GM04504 (cell line): Measurements from ENCODE around the gene MTCP1.

Experiments used
- DNase-seq: peaks from one replicate; pipeline ENCODE4 v3.0.0-alpha.2; 2012; ENCODE audit warnings: low read depth

Gene MTCP1, protein sequence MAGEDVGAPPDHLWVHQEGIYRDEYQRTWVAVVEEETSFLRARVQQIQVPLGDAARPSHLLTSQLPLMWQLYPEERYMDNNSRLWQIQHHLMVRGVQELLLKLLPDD

GRCh38 chrX:155070975-155071693 is at the start of gene MTCP1, which contains the start of the genes BRCC3 and CMC4:
Gene MTCP1 (minus strand): TSS chrX:155071136. CDS start chrX:155066010, 5,126 bp downstream.
Gene BRCC3 (plus strand): TSS chrX:155071508. CDS start chrX:155071528, 20 bp downstream.
Gene CMC4 (minus strand): TSS chrX:155071136. CDS start chrX:155064023, 7,113 bp downstream.
- DNase-seq, result peak; percentile 51

- no peak for DNase-seq
Observed at GRCh38 chrX:155115174-155115819, 44.4 kb upstream of the MTCP1 start.

DNA sequence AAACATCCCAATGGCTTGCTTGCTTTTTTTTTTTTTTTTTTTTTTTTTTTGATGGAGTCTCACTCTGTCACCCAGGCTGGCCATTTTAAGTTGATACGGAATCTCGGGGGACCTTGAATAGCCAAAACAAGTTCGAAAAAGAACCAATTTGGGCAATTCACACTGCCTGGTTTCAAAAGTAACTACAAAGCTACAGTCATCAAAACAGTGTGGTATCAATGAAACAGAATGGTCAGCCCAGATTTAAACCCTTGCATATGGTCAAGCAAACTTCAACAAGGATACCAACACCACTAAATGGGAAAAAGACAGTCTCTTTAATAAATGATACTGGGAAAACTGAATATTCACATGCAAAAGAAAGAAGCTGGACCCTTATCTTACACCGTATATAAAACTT is 42.2 kb upstream of the MTCP1 start:
- no peak for DNase-seq

DNA sequence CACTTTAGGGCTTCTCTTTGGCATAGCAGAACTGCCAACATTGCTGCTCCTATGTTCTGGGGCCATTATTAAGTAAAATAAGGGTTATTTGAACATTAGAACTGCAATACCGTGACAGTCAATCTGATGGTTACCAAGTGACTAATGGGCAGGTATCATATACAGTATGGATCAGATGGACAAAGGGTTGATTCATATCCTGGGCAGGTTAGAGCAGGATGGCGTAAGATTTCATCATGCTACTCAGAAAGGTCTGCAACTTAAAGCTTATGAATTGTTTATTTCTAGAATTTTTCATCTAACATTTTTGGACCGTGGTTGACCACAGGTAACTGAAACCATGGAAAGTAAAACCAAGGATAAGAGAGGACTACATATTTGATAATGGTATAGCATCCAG is 41.2 kb upstream of the MTCP1 start:
- no peak for DNase-seq

DNA sequence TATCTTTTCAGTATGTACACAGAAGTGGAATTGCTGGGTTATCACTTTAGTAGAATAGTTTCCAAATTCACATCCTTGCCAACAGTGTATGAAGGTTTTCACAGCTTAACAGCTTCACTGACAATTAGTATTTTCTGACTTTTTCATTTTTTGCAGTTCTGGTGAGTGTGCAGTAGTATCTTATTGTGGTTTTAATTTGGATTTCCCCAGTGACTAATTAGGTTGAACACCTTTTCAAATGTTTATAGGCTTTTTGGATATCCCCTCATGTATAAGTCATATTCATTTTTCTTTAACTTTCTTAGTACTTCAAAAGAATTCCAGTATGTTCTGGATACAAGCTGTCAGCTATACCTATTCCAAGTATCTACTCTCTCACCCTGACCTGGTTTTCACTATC is 37.5 kb upstream of the MTCP1 start:
- DNase-seq, result no peak

- DNase-seq, result no peak
Observed at GRCh38 chrX:155105919-155106318, 35.0 kb upstream of the MTCP1 start.

DNA sequence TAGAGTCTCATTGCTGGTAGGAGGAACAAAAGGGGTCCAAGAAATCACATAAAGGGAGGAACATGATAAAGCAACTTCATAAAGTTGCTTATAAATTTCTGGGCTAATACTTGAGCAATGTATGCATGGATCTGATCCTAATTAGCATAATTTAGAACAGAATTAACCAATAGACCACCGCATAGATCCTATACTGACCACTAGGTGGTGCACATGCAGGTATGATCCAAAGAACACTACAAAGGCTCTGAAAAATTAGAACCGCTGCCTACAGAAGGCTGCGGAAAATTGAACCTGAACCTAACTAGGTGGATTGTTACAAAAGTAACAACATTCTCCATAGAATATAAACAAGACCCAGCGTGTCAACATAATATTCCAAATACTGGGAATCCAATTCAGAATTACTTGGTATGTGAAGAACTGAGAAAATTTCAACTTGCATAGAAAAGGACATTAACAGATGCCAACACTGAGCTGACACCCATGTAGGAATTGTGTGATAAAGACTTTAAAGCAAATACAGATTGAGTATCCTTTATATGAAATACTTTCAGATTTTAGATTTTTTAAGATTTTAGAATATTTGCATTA is 23.6 kb upstream of the MTCP1 start:
- no peak for DNase-seq

GRCh38 chrX:155086961-155087735 is 16.2 kb upstream of the MTCP1 start:
- DNase-seq, result no peak

DNA sequence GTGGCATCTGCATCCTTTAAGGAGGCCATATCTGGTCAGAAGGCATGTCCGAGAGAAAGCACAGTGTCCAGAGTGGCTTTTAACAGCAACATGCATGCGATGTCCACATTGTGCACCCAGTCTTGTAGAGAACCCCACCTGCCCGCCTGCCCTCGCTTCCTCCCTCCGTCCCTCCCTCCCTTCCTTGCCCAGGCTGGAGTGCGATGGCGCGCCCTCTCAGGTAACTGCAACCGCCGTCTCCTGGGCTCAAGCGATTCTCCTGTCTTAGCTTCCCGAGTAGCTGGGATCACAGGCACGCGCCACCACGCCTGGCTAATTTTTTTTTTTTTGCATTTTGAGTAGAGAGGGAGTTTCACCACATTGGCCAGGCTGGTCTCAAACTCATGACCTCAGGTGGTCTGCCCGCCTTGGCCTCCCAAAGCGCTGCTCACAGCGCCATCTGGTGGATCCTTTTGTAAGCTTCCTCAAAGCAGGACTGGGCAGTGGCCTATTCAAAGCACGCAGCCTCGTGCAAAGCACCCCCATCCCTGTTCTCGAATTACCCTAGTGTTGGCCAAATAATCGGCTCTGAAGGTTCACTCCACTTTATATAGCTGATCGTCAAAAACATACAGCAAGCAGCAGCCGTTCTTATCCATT is 15.4 kb upstream of the MTCP1 start:
- peak; percentile 5 for DNase-seq

DNA sequence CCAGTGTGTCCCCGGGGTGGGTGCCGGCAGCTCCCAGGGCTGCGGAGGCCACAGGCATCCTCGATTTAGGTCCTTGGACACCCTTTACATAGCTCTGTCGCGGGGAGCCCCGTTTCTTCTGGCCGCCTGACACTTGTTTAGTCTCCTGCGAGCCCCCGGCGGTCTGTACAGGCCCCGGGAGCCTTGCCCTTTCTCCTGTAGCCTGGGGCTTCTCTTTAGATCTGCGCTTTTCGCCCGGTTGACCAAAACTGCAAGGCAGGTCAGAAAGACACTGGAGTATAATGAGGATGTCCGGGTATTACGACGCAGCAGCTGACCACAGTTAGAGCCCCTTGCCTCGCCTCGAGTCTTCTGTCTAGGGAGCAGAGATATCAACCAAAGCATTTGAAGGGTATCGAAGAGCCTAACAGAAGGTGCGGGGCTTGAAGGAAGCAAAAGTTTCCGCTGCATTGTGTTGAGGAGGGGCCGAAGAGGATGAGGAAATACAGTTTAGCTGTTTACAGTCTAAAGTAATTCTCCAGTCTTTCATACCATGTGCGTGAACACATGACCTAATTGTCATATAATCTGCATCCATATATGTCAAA is 851 bp upstream of the MTCP1 start:
- DNase-seq, result no peak

- DNase-seq, result peak; percentile 3
Observed at GRCh38 chrX:155070663-155070974, 317 bp downstream of the MTCP1 start.

GRCh38 chrX:155070038-155070437 is 898 bp downstream of the MTCP1 start:
- no peak for DNase-seq

GRCh38 chrX:155069414-155069813 is 1.5 kb downstream of the MTCP1 start:
- DNase-seq, result no peak

- peak; percentile 24 for DNase-seq
Observed at GRCh38 chrX:155068165-155068564, 2.8 kb downstream of the MTCP1 start.

DNA sequence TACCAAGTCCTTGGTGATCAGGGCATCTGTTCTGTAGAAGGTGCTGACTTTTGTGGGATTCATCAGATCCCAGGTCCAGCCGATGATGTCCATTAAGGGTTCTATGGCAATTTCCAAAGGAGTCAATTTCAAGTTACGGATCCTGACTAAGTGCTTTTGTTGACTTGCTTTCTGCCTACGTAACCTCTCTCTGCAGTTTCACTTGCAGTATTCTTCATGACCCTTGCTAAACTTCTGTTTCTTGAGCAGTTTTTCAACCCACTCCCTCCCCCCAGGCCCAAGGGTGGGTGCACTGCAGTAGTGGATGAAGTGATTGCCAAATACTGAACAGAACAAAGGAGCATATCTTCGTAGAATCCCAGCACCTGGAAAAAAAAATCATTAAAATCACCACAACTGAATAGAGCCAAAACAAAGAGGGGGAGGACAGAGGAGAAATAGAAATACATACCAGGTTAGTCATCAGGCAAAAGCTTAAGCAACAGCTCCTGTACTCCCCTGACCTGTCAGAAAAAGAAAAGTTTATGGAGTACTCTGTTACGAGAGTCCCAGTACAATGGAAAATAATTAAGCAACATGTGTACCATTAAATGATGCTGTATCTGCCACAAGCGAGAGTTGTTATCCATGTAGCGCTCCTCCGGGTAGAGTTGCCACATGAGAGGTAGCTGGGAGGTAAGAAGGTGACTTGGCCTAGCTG is 5.8 kb downstream of the MTCP1 start:
- peak; percentile 3 for DNase-seq

- no peak for DNase-seq
Observed at GRCh38 chrX:155061760-155062159, 9.2 kb downstream of the MTCP1 start.

DNA sequence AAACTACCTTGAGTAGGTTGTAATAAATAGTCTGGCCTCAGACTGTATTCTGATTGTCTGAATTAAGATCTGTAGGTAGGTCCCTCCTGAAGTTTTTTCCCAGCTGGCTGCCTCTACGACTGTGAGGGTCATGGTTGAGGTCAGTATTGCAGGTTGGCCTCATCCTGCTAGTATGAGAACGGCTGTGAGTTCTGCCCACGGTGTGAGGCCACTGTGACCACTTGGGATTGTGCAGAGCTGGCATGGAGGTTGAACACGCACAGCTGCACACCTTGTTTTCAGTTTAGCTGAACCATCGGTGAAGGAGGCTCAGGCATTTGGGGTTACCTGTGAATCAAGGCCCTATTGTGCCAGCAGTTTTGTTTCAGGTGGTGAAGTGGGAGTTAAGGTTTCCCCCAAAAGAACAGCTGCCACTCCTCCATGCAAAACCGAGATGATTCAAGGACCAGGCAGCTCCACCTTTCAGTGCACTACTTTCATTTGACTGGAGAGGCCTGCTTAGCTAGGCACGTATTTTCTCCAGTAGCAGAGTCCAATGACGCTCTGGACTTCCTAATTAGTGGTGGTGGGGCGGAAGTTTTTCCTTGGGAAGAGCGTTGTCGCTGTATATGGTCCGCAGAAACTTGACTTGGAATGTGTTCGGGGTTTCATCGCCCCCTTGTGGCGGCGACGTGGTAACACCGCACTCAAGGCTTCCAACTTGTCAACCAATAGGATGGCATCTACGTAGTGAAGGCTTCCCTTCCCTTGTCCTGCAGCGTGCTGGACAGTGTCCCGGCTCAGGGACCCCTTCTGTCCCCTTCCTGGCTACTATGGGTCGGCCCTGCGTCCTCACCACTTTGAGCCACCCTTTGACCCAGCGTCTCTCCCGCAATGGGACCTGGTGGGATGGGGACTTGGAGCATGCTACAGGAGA is 13.8 kb downstream of the MTCP1 start:
- DNase-seq, result peak; percentile 28

DNA sequence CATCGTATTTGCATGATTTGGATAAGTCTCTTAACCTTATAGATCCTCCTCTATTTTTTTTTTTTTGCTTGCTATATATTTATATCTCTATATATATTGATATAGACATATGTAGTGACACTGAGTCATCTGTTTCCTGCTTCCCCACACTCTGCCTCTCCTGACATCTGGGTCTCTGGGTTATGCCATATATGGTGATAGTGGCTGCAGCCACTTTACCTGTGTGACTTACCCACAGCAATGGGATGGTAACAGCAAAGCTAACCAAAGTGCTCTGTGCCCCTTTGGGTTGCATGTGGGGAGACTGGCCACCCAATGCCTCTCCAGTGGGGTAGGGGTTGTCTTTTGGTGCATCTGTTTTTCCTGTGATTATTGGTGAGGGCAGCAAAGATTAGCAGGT is 14.5 kb downstream of the MTCP1 start:
- DNase-seq, result no peak

DNA sequence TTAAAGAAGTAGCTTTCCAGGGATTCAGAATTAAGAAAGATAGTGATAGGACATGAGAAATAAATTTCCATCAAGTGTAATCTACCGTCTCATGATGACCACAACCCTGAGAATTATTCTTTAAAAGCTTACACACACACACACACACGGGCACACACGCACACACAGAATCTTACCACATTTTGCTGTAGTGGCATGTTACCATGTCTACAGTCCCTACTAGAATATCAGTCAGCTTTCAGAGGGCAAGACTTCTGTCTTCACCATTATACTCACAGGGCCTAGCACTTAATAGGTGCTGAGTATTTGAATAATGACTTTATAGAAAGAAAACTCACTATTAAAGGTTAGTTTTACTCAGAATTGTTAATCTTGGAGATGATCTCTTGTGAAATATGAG is 15.4 kb downstream of the MTCP1 start:
- no peak for DNase-seq

DNA sequence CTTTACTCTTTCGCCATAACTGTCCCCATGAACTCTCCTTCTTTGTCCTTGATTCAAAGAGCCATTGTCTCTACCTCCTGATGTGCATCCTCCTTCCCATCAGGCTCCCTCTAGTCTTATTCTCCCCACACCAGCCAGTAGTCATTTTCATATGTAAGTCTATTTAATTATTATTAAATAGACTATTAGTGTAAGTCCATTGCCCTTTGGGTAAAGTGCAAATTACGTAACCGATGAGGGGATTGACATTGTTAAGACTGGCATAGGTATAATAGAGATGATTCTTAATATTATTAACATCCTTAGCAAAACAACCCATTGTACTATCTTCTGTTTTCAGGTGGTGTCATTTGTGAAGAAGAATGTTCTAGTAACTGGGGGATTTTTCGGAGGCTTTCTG is 16.7 kb downstream of the MTCP1 start:
- DNase-seq, result no peak
